GM12801 (cell line): Measurements from ENCODE around the gene DMBT1.

Experiments used
- CTCF ChIP-seq: IDR thresholded peaks from one replicate; pipeline ENCODE4 v1.5.1; 2011; ENCODE audit warnings: control low read depth; ENCODE audit not compliant: insufficient read length; ENCODE audit errors: extremely low read depth

The DMBT1 gene

GRCh38 chr10:122532601-122533296 lies 27.8 kb upstream of the DMBT1 start:
- no peak for TF ChIP-seq CTCF

GRCh38 chr10:122537545-122537944 lies 23.0 kb upstream of the DMBT1 start:
- no peak for TF ChIP-seq CTCF

GRCh38 chr10:122541541-122542002 lies 19.0 kb upstream of the DMBT1 start:
- TF ChIP-seq CTCF, result no peak

GRCh38 chr10:122543676-122544445 lies 16.7 kb upstream of the DMBT1 start:
- no peak for TF ChIP-seq CTCF

- TF ChIP-seq CTCF, result no peak
Observed at GRCh38 chr10:122544493-122544892, 16.1 kb upstream of the DMBT1 start.

GRCh38 chr10:122546242-122546641 lies 14.3 kb upstream of the DMBT1 start:
- no peak for TF ChIP-seq CTCF

GRCh38 chr10:122548407-122549085 lies 12.0 kb upstream of the DMBT1 start:
- no peak for TF ChIP-seq CTCF
